Urothelium cell line (cell line): ENCODE data around the gene GAS7.

ENCODE experiments used
- DNase-seq: peaks from one replicate; pipeline ENCODE4 v3.0.0; 2011; ENCODE audit warnings: low spot score, mixed read lengths
- FAIRE-seq: peaks from 2 replicates; lab custom pipeline; 2011; peaks lifted over from hg19 to GRCh38; lab: Jason Lieb, UNC

Gene GAS7

GRCh38 chr17:10139577-10139976, 58.8 kb downstream of the GAS7 start:
- no peak for DNase-seq
- FAIRE-seq: no peak

GRCh38 chr17:10136258-10136981, 62.0 kb downstream of the GAS7 start:
- no peak for DNase-seq
- FAIRE-seq: no peak

- no peak for FAIRE-seq
- DNase-seq: no peak
These were observed 62.7 kb downstream of the GAS7 start for GRCh38 chr17:10135539-10136257.

- DNase-seq (no peak), FAIRE-seq (no peak)
These were observed 67.7 kb downstream of the GAS7 start for GRCh38 chr17:10130677-10131076.

- FAIRE-seq: no peak
- DNase-seq: no peak
These were observed 68.1 kb downstream of the GAS7 start for GRCh38 chr17:10130263-10130662.

GRCh38 chr17:10127819-10128425, 70.5 kb downstream of the GAS7 start:
- DNase-seq (peak; percentile 40), FAIRE-seq (no peak)

GRCh38 chr17:10126616-10127501, 71.5 kb downstream of the GAS7 start:
- DNase-seq (peak; percentile 33), FAIRE-seq (no peak)

GRCh38 chr17:10126276-10126615, 72.2 kb downstream of the GAS7 start:
- FAIRE-seq (no peak), DNase-seq (no peak)

GRCh38 chr17:10125531-10126275, 72.7 kb downstream of the GAS7 start:
- FAIRE-seq (no peak), DNase-seq (no peak)

GRCh38 chr17:10123093-10123492, 75.3 kb downstream of the GAS7 start:
- no peak for FAIRE-seq
- no peak for DNase-seq

GRCh38 chr17:10121971-10122707, 76.3 kb downstream of the GAS7 start:
- DNase-seq: no peak
- FAIRE-seq: no peak

- FAIRE-seq (no peak), DNase-seq (no peak)
These were observed 77.7 kb downstream of the GAS7 start for GRCh38 chr17:10120749-10121148.

GRCh38 chr17:10120109-10120485, 78.3 kb downstream of the GAS7 start:
- DNase-seq: no peak

GRCh38 chr17:10119203-10120108, 79.0 kb downstream of the GAS7 start:
- FAIRE-seq (no peak), DNase-seq (peak; percentile 46)

More at GRCh38 chr17:10120109-10120485, 78.3 kb downstream of the GAS7 start:
- FAIRE-seq: no peak

- FAIRE-seq: no peak
- DNase-seq: no peak
These were observed 79.6 kb downstream of the GAS7 start for GRCh38 chr17:10118788-10119130.

GRCh38 chr17:10117581-10118001, 80.8 kb downstream of the GAS7 start:
- no peak for FAIRE-seq
- no peak for DNase-seq

- FAIRE-seq (no peak), DNase-seq (no peak)
These were observed 81.5 kb downstream of the GAS7 start for GRCh38 chr17:10116753-10117420.

GRCh38 chr17:10116267-10116666, 82.1 kb downstream of the GAS7 start:
- FAIRE-seq (no peak), DNase-seq (no peak)
